Measurements from ENCODE around the gene SVIL.
"Not testable (repeated sequence)": the region's sequence is repeated elsewhere in the genome, so short reads cannot be mapped to it uniquely, and the experiment has no call there.

The SVIL gene

GRCh38 chr10:29535012-29535777 lies 99.6 kb downstream of the SVIL start:
- peak; percentile 29 for DNase-seq

- DNase-seq: no peak
These were observed 100.2 kb downstream of the SVIL start for GRCh38 chr10:29534590-29534989.

- peak; percentile 5 for DNase-seq
These were observed 101.0 kb downstream of the SVIL start for GRCh38 chr10:29533696-29534285.

- no peak for DNase-seq
These were observed 101.7 kb downstream of the SVIL start for GRCh38 chr10:29533046-29533445.

GRCh38 chr10:29532256-29532878 lies 102.4 kb downstream of the SVIL start:
- no peak for DNase-seq

- no peak for DNase-seq
These were observed 104.4 kb downstream of the SVIL start for GRCh38 chr10:29530112-29530976.

- DNase-seq: no peak
These were observed 105.6 kb downstream of the SVIL start for GRCh38 chr10:29529146-29529545.

- DNase-seq: no peak
These were observed 109.0 kb downstream of the SVIL start for GRCh38 chr10:29525762-29526161.

GRCh38 chr10:29524720-29525119 lies 110.1 kb downstream of the SVIL start:
- DNase-seq: no peak

GRCh38 chr10:29524294-29524693 lies 110.5 kb downstream of the SVIL start:
- no peak for DNase-seq

- no peak for DNase-seq
These were observed 111.9 kb downstream of the SVIL start for GRCh38 chr10:29522918-29523317.

GRCh38 chr10:29522061-29522855 lies 112.5 kb downstream of the SVIL start:
- no peak for DNase-seq

- no peak for DNase-seq
These were observed 115.1 kb downstream of the SVIL start for GRCh38 chr10:29519659-29520058.

GRCh38 chr10:29517352-29517923 lies 117.3 kb downstream of the SVIL start:
- DNase-seq: no peak

- not testable (repeated sequence) for DNase-seq
These were observed 118.3 kb downstream of the SVIL start for GRCh38 chr10:29516309-29516932.

GRCh38 chr10:29515879-29516278 lies 118.9 kb downstream of the SVIL start:
- DNase-seq: not testable (repeated sequence)

- DNase-seq: not testable (repeated sequence)
These were observed 119.7 kb downstream of the SVIL start for GRCh38 chr10:29515104-29515503.

- no peak for DNase-seq
These were observed 120.5 kb downstream of the SVIL start for GRCh38 chr10:29514306-29514705.

GRCh38 chr10:29512425-29512974 lies 122.3 kb downstream of the SVIL start:
- DNase-seq: no peak

- not testable (repeated sequence) for DNase-seq
These were observed 123.0 kb downstream of the SVIL start for GRCh38 chr10:29511806-29512205.

Measured in NCI-H526 treated with DMSO at 0.1 percent for 48 hours (cell line).